Psoas muscle (tissue), 8 donors: Measurements from ENCODE around the gene CDKN2B-AS1. TPM values are rescaled to one million over a fixed set of nuclear protein-coding genes. Genes with fewer than 3 reads are reported as not detected.

ENCODE experiments used
- ATAC-seq, 4 donors: fragments of 200-7000 bp; cut with Tn5 transposase; one replicate each; pipeline ENCODE4 v1.9.1; 2020; ENCODE audit warnings: moderate library complexity in 3 of 4, mild to moderate bottlenecking in 2 of 4
- DNase-seq, 2 donors: peaks; one replicate each; pipeline ENCODE4 v3.0.0-alpha.2; 2020
- H3K27ac ChIP-seq: fragments of 200-600 bp; one replicate; pipeline ENCODE4 v1.8.0; 2022
- H3K27me3 ChIP-seq, 3 donors: fragments of 200-600 bp in 1 of 3; one replicate each; pipeline versions ENCODE4 v1.6.1 to v1.8.0; 2013 to 2022; ENCODE audit warnings: low read length in 2 of 3, mild to moderate bottlenecking in 2 of 3, moderate library complexity in 1 of 3; ENCODE audit not compliant: insufficient read depth in 3 of 3
- H3K36me3 ChIP-seq, 2 donors: fragments of 200-600 bp in 1 of 2; one replicate each; pipeline versions ENCODE4 v1.6.1 to v1.8.0; 2013 to 2022; ENCODE audit warnings: low read depth in 1 of 2, mild to moderate bottlenecking in 1 of 2, moderate library complexity in 1 of 2; ENCODE audit not compliant: insufficient read depth in 1 of 2
- H3K4me1 ChIP-seq: fragments of 200-600 bp; one replicate; pipeline ENCODE4 v1.8.0; 2022
- H3K4me3 ChIP-seq: fragments of 200-600 bp; one replicate; pipeline ENCODE4 v1.8.0; 2022; ENCODE audit warnings: mild to moderate bottlenecking
- H3K9me3 ChIP-seq: fragments of 200-600 bp; one replicate; pipeline ENCODE4 v1.8.0; 2022
- WGBS, 3 donors: extraction: QIAGEN DNeasy Blood & Tissue Kit; methylation state at CpG; one replicate each; pipeline versions ENCODE4 v1.1.6 to v1.1.7; 2013; 5-methylcytosine and 5-hydroxymethylcytosine counted together
- intact Hi-C, 2 donors: fragments of 100-400 bp; cut with DNase I; formaldehyde crosslinking; loops; one replicate each; pipeline versions ENCODE4 v1.11.0 to v1.14.2; 2022
- polyA plus RNA-seq, 3 donors: library from polyadenylated mRNA; stranded (reverse); fragments of 200-250 nt; gene quantifications; one replicate each; pipeline ENCODE4 v1.2.3, GENCODE V29; 2013
- total RNA-seq, 4 donors: library from RNA; stranded (reverse); fragmentation: NEBNext Ultra II Directional in 2 of 4; extraction: Animal tissue kit (Norgen Biotek cat#: 25700) in 2 of 4; gene quantifications; one replicate each; pipeline versions ENCODE4 v1.2.1 to v1.2.4, GENCODE V29; 2021 to 2023
- TF ChIP-seq, protein P1 (sequence below): fragments of 200-600 bp; IDR thresholded peaks from one replicate; pipeline ENCODE4 v1.8.0; 2022; ENCODE audit warnings: antibody characterized with exemption
- donor health status: healthy with polysubstance abuse.
- donor health status: DM: no; HTN: no; CAD: no; lungs with moderate emphysema.
- donor health status: Bipolar disorder and iron deficiency.
- donor health status: healthy.
- donor health status: DM: yes; HTN: yes; CAD: no.
- donor health status: DM: no; HTN: no; CAD: no.
- donor health status: DM: no; HTN: no; CAD: no.
- donor health status: DM: yes; HTN: yes; CAD: no.

Gene CDKN2B-AS1
- total and polyA plus RNA-seq, 7 donors = 0.40 TPM; not detected in 6

DNA sequence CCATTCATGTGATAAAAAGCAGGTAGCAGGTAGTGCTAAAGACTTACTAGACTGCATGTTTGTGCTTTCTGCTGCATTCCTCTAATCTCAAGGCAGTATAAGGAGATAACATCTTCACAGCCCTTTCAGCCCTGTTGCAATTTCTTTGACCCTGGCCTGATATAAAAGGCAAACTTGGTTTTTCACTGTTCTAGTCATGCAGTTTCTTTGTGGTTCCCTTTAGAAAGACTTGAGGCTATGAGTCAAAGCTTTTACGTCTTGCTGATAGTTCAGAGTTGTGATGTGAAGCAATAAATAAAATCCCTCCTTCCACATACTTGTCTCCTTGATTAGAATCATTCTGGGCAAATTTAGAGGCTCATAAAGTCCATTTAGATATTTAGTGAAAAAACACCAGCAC, 103.1 kb downstream of the CDKN2B-AS1 start:
- no peak overlapping the region for H3K4me3 ChIP-seq
- 76 to 90% (median 79%) methylated on average over 1 of the region's 1 CpG for WGBS, 3 donors
- intact Hi-C loops = no loop called here
- H3K4me1 ChIP-seq = peaks cover 7% of the 10 kb centered on the region
- no peak overlapping the region for H3K27ac ChIP-seq
- TF ChIP-seq, protein P1, sequence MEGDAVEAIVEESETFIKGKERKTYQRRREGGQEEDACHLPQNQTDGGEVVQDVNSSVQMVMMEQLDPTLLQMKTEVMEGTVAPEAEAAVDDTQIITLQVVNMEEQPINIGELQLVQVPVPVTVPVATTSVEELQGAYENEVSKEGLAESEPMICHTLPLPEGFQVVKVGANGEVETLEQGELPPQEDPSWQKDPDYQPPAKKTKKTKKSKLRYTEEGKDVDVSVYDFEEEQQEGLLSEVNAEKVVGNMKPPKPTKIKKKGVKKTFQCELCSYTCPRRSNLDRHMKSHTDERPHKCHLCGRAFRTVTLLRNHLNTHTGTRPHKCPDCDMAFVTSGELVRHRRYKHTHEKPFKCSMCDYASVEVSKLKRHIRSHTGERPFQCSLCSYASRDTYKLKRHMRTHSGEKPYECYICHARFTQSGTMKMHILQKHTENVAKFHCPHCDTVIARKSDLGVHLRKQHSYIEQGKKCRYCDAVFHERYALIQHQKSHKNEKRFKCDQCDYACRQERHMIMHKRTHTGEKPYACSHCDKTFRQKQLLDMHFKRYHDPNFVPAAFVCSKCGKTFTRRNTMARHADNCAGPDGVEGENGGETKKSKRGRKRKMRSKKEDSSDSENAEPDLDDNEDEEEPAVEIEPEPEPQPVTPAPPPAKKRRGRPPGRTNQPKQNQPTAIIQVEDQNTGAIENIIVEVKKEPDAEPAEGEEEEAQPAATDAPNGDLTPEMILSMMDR = no peak
- no peaks in the 10 kb centered on the region for H3K9me3 ChIP-seq
- ATAC-seq = peak in 1 of 4 donors; percentile 14
- DNase-seq = no peak
- no peaks in the 10 kb centered on the region for H3K27me3 ChIP-seq
- H3K36me3 ChIP-seq = no peaks in the 10 kb centered on the region

DNA sequence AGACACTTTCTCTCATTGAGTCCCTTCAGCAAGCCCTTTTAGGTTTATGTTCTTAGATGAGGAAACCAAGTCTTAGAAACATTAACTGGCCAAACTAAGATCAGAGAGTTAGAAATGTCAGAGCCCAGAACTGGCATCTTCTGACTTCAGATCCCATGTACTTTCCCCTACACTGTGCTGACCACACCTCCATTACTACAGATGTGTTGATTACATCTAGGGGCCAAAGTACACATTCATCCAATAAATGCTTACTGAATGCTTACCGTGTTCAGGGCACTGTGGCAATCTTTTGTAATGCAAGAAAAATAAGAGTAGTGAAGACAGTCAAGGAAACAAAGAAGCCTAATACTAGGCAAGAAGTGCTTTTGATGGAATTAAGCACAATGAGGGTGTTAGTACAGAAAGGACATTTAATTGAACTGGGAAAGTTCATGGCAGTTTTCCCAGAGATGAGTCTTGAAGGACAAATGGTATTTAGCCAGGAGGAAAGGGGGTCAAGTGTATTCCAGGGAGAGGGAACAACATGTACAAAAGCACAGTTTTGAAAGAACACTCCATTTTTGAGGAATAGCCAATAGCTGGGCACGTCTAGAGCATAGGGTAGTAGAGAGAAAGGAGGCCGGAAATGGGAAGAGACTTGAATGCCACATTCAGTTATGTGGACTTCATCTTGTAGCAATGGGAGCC, 104.2 kb downstream of the CDKN2B-AS1 start:
- peak in 3 of 4 donors; percentile 22 to 40 (median 38) for ATAC-seq
- Histone ChIP-seq H3K4me3 (no peak overlapping the region), H3K27ac (no peak overlapping the region), H3K9me3 (no peaks in the 10 kb centered on the region), H3K27me3 (no peaks in the 10 kb centered on the region), H3K36me3 (no peaks in the 10 kb centered on the region), H3K4me1 (peaks cover 16% of the 10 kb centered on the region)
- 36 to 72% (median 47%) methylated on average over 3 of the region's 3 CpGs for WGBS, 3 donors
- no peak for DNase-seq
- TF ChIP-seq, protein P1 = no peak
- intact Hi-C loops = no loop called here

DNA sequence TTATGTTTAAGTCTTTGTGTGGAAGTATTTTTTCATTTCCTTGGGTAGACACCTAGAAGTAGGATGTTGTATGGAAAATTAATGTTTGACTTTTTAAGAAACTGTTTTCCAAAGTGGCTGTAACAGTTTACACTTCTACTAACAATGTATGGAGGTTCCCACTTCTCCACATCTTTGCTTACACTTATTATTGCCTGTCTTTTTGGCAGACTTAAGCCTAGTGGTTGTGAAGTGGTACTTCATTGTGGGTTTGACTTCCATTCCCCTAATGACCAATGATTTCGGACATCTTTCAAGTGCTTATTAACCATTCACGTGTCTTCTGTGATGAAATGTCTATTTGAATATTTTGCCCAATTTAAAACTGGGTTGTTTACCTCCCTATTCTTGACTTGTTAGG, 106.0 kb downstream of the CDKN2B-AS1 start:
- Histone ChIP-seq H3K4me1 (peaks cover 23% of the 10 kb centered on the region), H3K36me3 (no peaks in the 10 kb centered on the region), H3K9me3 (no peaks in the 10 kb centered on the region), H3K27ac (no peak overlapping the region), H3K27me3 (no peaks in the 10 kb centered on the region), H3K4me3 (no peak overlapping the region)
- DNase-seq = no peak
- intact Hi-C loops = no loop called here
- 83 to 88% (median 83%) methylated on average over 2 of the region's 2 CpGs for WGBS, 3 donors
- no peak for ATAC-seq
- TF ChIP-seq, protein P1 = no peak

DNA sequence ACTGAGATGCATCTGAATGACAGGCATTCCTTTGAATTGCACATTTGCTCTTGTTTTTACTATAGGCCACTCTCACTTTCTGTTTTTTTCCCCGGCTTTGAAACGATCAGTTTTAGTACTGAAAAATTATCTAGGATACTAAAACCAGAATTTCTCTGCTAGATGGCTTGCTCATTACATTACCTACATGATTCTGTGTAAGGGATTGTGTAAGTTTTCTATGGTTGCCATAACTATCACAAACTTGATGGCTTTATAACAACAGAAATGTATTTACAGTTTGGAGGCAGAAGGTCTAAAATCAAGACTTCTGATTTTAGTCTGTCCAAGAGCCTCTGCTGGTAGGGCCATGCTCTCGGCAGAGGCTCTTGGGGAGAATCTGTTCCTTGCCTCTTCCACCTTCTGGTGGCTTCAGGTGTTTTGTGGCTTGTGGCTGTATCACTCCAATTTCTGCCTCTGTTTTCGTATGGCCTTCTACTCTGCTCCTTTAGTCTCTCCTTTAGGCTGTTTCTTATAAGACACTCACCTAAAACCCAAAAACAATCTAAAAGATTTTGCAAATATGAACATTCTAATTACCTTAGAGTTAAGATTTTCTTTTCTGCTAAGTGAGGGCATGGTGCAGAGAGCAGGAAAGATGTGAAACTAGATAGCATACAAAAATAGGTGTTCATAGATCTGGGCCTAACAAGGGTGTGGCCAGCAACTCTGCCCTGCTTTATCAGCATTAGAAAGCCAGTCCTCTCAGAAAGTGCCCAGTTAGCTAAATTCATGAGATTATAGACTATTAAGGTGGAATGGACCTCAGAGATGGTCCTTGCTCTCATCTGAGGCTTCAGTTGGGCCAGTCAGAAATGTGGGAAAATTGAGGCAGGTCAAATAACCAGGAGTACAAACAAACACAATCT, 107.8 kb downstream of the CDKN2B-AS1 start:
- peak overlapping the region; percentile 62 for H3K27ac ChIP-seq
- intact Hi-C loops = no loop called here
- TF ChIP-seq, protein P1 = no peak

More for the DNA sequence above, 107.8 kb downstream of the CDKN2B-AS1 start:
- Histone ChIP-seq H3K4me3 (no peak overlapping the region), H3K27me3 (no peaks in the 10 kb centered on the region), H3K9me3 (no peaks in the 10 kb centered on the region), H3K4me1 (peaks cover 23% of the 10 kb centered on the region), H3K36me3 (no peaks in the 10 kb centered on the region)
- ATAC-seq (peak in 3 of 4 donors; percentile 58 to 65 (median 62)), DNase-seq (no peak)
- 89 to 91% (median 90%) methylated on average over 4 of the region's 4 CpGs for WGBS, 3 donors
